Stimulated activated CD4-positive, alpha-beta T cell treated with anti-CD3 and anti-CD28 coated beads, Interleukin-2, amount 100 ng/mL, for 4 hours (primary cell): Measurements from ENCODE around the gene CORO2B.
"Not testable (repeated sequence)": the region's sequence is repeated elsewhere in the genome, so short reads cannot be mapped to it uniquely, and the experiment has no call there.

Experiments used
- DNase-seq: peaks from one replicate; pipeline ENCODE4 v3.0.0-alpha.2; 2020; ENCODE audit warnings: low read depth

CORO2B gene

GRCh38 chr15:68592054-68592453, 13.3 kb downstream of the CORO2B start:
- DNase-seq, result no peak

DNA sequence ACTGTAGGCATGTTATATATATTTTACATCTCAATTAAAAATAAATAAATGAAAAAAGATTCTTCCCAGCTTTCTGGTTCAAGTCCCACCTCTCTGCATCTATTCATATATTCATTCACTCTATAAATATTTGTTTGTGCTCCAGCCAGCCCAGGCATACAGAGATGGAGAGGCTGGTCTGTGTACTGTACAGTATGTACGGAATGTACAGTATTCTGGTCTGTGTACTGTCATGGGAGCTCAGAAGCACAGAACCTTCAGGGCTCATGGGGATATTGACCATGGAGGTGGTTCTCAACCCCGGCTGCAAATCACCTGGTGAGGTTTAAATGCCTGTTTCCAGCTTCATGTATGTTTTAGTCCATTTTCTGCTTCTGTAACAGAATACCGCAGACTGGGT, 13.8 kb downstream of the CORO2B start:
- no peak for DNase-seq

GRCh38 chr15:68593341-68593740, 14.5 kb downstream of the CORO2B start:
- DNase-seq, result no peak

- DNase-seq, result no peak
Observed at GRCh38 chr15:68593828-68594532, 15.2 kb downstream of the CORO2B start.

GRCh38 chr15:68594533-68595259, 15.9 kb downstream of the CORO2B start:
- DNase-seq, result no peak

DNA sequence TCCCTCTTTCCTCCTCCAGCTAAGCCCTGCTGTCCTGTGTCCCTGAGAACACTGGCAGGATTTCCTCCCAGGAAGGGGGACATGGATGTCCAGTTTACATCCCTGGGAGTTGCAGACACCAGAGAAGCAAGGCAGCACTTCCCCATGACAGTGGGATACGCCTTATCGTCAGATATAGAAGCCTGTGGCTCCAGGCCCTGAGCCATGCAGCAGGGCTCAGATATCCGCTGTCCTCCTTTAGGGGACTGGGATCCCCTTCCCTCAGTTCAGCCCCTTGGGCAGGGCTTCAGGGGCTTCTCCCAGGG, 16.4 kb downstream of the CORO2B start:
- no peak for DNase-seq

GRCh38 chr15:68595761-68596160, 17.0 kb downstream of the CORO2B start:
- no peak for DNase-seq

DNA sequence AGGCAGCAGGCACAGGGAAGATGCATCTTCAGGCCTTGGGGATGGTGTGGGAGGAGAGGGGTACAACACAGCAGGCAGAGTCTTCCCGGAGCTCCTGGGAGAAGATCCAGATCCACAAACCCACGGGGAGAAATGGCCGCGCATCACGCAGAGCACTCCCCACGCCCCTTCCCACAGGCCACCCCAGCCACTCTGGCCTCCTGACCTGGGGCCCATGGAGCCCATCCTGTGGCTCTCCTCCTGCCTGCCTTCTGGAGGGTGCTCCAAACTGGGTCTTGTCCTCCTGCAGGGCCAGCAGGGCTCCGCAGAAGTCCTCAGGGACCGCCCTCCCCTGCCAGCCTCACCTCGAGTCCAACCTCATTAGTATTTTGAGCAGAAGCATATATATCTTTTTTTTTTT, 17.9 kb downstream of the CORO2B start:
- DNase-seq, result no peak

DNA sequence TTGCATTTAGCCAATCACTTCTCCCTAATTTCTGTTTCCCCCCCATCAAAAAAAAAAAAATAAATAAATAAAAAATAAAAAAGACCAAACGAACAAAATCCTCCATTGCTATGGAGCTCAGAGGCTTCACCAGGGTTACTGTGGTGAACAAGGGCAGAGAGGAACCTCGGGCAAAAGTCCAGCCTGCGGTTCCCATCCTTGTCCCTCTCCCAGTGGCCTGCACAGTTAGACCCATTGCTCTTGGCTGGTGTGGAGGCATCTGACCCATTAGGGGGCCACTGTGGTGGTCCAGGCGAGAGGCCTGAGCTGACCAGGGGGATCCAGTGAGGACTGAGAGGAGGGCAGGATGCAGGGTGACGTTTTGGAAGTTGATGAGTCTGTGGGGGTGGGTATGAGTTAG, 18.8 kb downstream of the CORO2B start:
- DNase-seq, result no peak

- DNase-seq, result no peak
Observed at GRCh38 chr15:68598171-68599152, 19.7 kb downstream of the CORO2B start.

DNA sequence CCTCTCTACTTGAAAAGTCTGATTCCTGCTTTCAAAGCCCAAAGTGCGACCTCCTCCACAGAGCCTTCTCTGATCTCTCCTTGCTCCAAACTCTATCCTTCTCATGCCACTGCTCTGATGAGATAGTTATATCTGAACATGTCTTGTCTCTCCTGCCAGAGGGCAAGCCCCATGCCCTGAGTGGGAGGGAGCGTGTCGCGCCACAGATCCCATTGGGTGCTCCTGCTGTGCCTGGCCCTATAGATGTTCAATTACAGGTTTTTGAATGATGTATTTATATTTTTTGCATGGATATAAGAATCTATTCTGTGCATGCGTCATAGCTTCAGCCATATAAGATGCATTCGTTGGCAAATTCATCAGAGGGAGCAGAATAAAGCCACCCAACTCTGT, 20.4 kb downstream of the CORO2B start:
- DNase-seq, result no peak

DNA sequence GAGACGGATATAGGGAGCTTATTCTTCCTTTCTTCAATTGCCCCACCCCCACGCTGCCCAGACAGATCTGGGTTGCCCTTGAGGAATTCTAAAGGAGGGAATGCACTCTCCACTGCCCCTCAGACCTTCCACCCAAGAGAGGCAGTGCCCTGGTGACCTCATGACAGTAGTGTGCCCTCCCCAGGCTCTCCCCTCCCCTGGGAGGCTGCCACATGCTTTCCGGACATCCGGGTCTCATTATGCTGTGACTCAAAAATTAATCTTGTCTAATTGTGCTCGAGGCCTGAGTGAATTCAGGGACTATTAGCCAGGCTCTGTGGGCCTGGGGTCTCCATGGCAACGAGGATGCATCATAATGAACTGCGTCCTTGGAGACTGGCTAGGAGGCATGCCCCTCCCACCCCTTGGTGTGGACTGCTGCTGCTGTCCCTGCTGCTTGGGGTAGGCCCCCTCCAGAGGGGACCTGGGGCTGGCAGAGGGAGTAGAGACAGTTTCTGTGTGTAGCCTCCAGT, 20.8 kb downstream of the CORO2B start:
- DNase-seq, result no peak

DNA sequence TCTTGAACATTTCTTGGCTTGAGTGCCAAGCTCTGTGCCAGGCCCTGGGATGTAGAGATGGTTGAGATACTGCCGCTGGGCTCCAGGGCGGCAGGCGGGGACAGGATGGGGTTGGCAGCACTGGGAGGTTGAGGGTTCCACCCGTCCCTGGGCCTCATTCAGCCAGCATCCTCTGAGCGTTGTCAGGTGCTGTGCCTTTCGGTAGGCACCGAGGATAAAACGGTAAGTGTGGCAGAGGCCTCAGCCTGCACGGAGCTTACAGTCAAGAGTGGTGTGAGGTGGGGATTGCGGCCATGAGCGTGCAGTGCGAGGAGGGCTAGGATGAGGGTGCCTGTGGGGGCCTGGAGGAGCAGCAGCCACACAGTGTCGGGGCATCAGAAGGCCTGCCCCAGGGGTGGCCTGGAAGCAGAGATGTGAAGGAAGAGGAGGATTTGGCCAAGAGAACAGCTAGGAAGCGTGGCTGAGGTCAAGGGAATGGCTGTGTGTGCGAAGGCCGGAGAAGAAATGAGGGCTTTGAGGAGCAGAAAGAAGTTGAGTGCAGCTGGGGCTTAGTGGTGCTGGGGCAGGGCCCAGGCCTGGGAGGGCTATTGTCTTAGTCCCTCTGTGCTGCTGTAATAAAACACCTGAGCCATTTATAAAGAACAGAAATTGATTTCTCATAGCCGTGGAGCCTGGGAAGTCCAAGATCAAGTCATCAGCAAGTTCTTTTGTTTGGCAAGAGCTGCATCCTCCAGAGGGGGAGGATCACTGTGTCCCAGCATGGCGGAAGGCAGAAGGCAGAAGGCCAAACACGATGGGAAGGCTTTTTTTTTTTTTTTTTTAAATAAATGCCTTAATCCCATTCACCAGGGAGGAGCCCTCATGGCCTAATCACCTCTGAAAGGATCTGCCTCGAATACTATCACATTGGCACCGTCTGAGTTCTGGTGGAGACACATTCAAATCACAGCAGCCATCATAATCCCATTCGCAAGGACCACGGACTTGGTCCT, 22.7 kb downstream of the CORO2B start:
- DNase-seq, result no peak

DNA sequence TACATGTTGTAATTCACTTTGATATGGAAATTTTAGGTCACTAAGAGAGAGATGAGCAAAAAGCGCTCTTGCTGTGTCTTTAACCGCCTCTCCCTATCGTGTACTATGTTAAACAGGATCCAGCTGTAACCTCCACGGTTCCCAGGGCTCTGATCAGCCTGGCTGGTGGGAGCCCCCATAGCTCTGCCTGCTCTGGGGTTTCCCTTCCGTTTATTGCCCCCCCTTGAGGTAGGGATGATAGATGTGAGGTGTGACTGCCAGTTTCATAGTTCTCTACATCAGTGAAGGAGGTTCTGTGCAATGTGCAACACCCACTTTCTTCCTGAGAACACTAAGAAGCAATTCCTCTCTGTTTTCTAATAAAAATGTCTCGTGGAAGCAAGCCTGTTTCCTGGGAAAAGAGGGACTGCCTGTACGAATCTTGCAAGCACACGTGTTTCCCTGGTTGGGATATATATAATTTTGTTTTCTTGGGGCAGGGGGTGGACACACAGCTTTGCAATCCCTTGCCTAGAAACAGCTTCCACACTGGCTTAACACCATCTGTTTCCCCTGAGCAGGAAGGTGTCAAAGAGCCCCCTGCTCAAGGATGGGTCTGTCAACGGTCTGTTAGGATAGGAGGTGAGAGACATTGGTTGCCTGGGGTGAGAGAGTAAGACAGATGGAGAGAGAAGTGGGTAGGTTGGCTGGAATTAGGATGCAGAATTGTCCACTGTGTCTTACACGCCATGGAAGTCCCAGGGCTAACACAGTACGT, 23.8 kb downstream of the CORO2B start:
- DNase-seq, result no peak

GRCh38 chr15:68603216-68603595, 24.4 kb downstream of the CORO2B start:
- DNase-seq, result no peak

DNA sequence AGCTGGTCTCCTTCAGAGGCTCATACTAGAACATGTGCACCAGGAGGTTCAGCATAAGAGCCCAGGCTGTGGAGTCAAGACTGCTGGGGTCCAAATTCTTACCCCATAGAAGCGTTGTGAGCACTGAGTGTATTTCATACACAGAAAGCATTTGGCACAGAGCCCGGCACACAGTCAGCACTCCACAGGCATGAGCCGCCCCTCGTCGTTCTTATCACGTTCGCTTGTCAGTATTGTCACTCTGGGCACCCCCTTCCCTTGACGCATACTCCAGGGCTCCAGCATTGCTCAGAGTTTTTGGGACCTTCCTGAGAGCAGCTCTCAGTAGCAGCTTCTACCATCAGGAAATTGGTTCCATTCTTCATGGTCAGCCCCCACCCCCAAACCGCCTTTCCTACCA, 25.2 kb downstream of the CORO2B start:
- DNase-seq, result no peak

GRCh38 chr15:68604840-68605478, 26.2 kb downstream of the CORO2B start:
- not testable (repeated sequence) for DNase-seq

- no peak for DNase-seq
Observed at GRCh38 chr15:68606375-68606774, 27.6 kb downstream of the CORO2B start.

DNA sequence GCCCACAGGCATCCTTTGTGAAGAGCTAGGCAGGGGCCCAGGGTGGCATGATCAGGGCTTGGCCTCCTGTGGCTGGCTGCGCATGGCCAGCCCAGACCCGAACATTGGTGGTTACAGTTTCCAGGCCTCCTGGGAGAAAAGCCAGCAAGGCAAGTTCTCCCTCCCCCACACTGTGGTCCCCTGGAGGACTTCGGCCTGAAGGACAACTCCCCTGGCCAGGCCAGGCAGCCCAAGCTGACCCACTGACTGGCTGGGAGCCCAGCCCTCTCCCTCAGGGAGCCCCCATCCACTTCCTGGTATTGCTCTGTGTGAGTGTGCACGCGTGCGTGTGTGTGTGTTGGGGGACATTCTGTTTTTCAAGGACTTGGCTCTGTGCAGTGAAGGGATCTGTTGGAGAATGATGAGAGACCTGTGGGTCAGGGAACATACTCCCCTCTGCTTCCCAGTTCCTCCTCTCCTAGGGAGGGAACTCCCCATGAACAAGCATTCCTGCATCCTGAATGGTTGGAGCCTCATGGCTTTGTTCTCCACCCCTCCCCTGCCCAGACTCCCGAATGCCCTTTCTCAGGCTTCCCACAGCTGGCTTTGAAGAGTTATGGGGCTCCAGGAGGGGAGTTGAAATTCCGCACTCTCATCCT, 29.5 kb downstream of the CORO2B start:
- no peak for DNase-seq

DNA sequence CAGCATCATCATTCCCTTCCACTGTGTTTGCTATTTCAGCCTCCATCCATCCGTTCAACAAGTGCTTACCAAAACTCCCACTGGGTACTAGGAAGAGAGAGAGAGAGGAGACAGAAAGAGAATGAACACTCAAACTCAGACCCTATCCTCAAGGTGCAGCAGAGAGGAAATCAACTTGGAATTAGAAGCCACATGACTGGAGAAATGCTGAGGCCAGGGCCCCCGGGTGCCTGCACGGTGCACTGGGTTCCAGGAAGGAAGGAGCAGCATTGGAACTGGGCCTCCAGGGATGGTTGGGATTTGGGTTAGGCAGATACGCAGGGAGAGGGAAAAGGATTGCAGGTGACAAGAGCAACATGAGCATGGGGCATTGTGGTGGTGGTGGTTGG, 30.0 kb downstream of the CORO2B start:
- no peak for DNase-seq
